GM12872 (cell line): Measurements from ENCODE around the gene MAP3K5.

ENCODE experiments used
- CTCF ChIP-seq: IDR thresholded peaks from 3 replicates; pipeline ENCODE4 v1.5.1; 2011; ENCODE audit warnings: low read depth, mild to moderate bottlenecking, low read length, moderate library complexity; ENCODE audit not compliant: insufficient read depth

MAP3K5 gene

GRCh38 chr6:136696783-136697364 lies 95.4 kb downstream of the MAP3K5 start:
- no peak for TF ChIP-seq CTCF

GRCh38 chr6:136696238-136696637 lies 96.0 kb downstream of the MAP3K5 start:
- no peak for TF ChIP-seq CTCF

DNA sequence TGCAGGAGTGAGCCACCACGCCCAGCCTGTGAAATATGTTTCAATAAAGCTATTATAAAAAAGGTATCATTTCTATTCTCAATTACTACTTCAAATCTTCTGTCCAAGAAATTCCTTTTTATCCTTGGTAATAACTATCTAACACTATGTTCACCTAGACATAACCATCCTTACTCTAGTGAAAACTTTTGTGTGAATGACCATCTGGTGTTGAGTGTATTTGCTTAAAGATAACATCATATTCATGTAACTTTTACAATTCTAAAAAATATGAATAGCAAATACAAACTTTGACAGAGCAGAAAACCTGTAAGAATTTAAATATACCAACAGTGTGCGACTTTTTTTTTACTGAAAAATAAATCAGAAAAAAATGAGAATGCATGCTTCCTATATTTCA lies 96.9 kb downstream of the MAP3K5 start:
- TF ChIP-seq CTCF, result no peak

GRCh38 chr6:136693090-136693489 lies 99.2 kb downstream of the MAP3K5 start:
- no peak for TF ChIP-seq CTCF

DNA sequence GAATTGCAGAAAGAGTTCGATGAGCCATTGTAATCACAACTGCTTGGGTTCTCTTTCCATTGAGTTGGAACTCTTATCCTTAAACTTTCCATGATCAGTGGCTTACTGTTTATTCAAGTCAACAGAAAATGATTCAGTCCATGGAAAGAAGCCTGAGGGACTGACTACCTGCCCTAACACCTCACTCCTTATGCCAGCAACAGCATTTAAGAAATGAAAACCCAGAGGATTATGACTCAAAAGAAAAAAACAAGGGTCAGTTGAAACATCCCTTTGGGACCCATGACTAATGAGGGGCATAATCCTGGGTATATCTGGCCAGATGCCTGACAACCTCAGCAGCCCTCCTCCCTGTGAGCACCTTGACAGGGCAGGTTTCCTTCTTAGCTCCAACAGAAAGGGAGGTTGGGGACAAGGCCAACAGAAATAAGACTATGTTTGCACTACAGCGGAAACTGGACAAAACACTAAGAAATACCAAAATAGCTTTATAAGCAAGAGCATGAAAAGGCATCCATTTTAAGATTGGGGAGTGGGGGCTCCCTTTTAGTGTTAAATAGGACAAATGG lies 106.7 kb downstream of the MAP3K5 start:
- no peak for TF ChIP-seq CTCF

GRCh38 chr6:136684466-136684865 lies 107.8 kb downstream of the MAP3K5 start:
- no peak for TF ChIP-seq CTCF

- no peak for TF ChIP-seq CTCF
These were observed 108.9 kb downstream of the MAP3K5 start for GRCh38 chr6:136683209-136683941.
